K562 (cell line): Measurements from ENCODE around the gene C1orf167. TPM values are rescaled to one million over a fixed set of nuclear protein-coding genes. Genes with fewer than 3 reads are reported as not detected.

Experiments
- ASH1L ChIP-seq: fragments of 450-650 bp; IDR thresholded peaks from 2 replicates; pipeline ENCODE4 v1.6.1; 2018; ENCODE audit warnings: borderline replicate concordance, mild to moderate bottlenecking, low read depth; ENCODE audit not compliant: partially characterized antibody
- CBX8 ChIP-seq: fragments of 200-600 bp; sonication (generic); IDR thresholded peaks from 2 replicates; pipeline ENCODE4 v1.6.1; 2012; ENCODE audit warnings: borderline replicate concordance, mixed run types, low read depth, mild to moderate bottlenecking, moderate library complexity, mixed read lengths, low read length, control low read depth, inconsistent platforms; ENCODE audit not compliant: poor library complexity, severe bottlenecking; ENCODE audit errors: extremely low read depth
- DIDO1 ChIP-seq: fragments of 450-650 bp; IDR thresholded peaks from 2 replicates; pipeline ENCODE4 v1.6.1; 2016; ENCODE audit warnings: low read depth, missing biosample characterization, missing genetic modification characterization
- EHMT2 ChIP-seq: fragments of 450-650 bp; IDR thresholded peaks from 2 replicates; pipeline ENCODE4 v1.6.1; 2018; ENCODE audit warnings: antibody characterized with exemption
- ETV1 ChIP-seq: fragments of 450-650 bp; conservative IDR thresholded peaks from 2 replicates; pipeline ENCODE4 v1.6.1; 2016; ENCODE audit warnings: missing genetic modification characterization, control low read depth, low read depth, missing compliant biosample characterization
- FUS ChIP-seq: fragments of 200-400 bp; formaldehyde crosslinking; optimal IDR thresholded peaks from 2 replicates; pipeline ENCODE3; 2017; ENCODE audit warnings: low read depth, low read length
- GATAD2B ChIP-seq: fragments of 450-650 bp; IDR thresholded peaks from 2 replicates; pipeline ENCODE4 v1.6.1; 2017; ENCODE audit warnings: mild to moderate bottlenecking, borderline replicate concordance
- HCFC1 ChIP-seq: IDR thresholded peaks from 2 replicates; pipeline ENCODE4 v1.6.1; 2012; ENCODE audit warnings: low read depth, low read length, improper control_type of control experiment
- HDAC2 ChIP-seq: fragments of 450-650 bp; IDR thresholded peaks from 2 replicates; pipeline ENCODE4 v1.6.1; 2016; ENCODE audit warnings: mild to moderate bottlenecking
- NFYB ChIP-seq: IDR thresholded peaks from 2 replicates; pipeline ENCODE4 v1.6.1; 2011; ENCODE audit warnings: mild to moderate bottlenecking, moderate library complexity; ENCODE audit not compliant: insufficient read length; ENCODE audit errors: extremely low read depth
- OTX1 ChIP-seq: fragments of 450-650 bp; formaldehyde crosslinking; IDR thresholded peaks from 2 replicates; pipeline ENCODE4 v1.4.0; 2022; ENCODE audit warnings: mild to moderate bottlenecking
- RFX7 ChIP-seq: fragments of 250-450 bp; sonication (Bioruptor Pico); IDR thresholded peaks from 2 replicates; pipeline ENCODE4 v1.5.1; 2021; ENCODE audit warnings: mild to moderate bottlenecking
- ZC3H11A ChIP-seq: IDR thresholded peaks from 2 replicates; pipeline ENCODE4 v1.6.1; 2012; ENCODE audit warnings: low read depth, low read length, improper control_type of control experiment
- ZNF143 ChIP-seq: sonication (generic); formaldehyde crosslinking; IDR thresholded peaks from 2 replicates; pipeline ENCODE4 v1.9.0; 2022; ENCODE audit warnings: mild to moderate bottlenecking, missing genetic modification reagents
- ZNF644 ChIP-seq: fragments of 200-800 bp; sonication (Bioruptor generic); IDR thresholded peaks from 2 replicates; pipeline ENCODE4 v1.6.1; 2016; ENCODE audit warnings: low read depth, missing genetic modification characterization, missing compliant biosample characterization
- ZNF830 ChIP-seq: fragments of 250-450 bp; sonication (Bioruptor Pico); IDR thresholded peaks from 2 replicates; pipeline ENCODE4 v1.5.0; 2021; ENCODE audit warnings: mild to moderate bottlenecking
- polyA plus RNA-seq, 8 experiments: library from polyadenylated mRNA; depleted of rRNA in 4 of 8; stranded (reverse) in 5 of 8; unstranded in 3 of 8; fragments of >200 nt; fragmentation: Nextera tagmentation in 2 of 8; fragmentation: Illumina TruSeq in 1 of 8; extraction: Ambion mirVana in 2 of 8; extraction: Trizol in 1 of 8; gene quantifications; 2 replicates each; pipeline versions ENCODE4 v1.2.1 to v1.2.3, GENCODE V29; 2011 to 2014; ENCODE audit warnings: inconsistent platforms in 1 of 8, missing spikeins in 1 of 8
- total RNA-seq, 7 experiments: library from RNA; depleted of rRNA in 6 of 7; stranded (reverse); fragments of >200 nt in 6 of 7; fragmentation: Illumina TruSeq in 2 of 7; extraction: Trizol in 2 of 7; gene quantifications; 2 replicates each; pipeline versions ENCODE4 v1.2.1 to v1.2.3, GENCODE V29; 2011 to 2021; ENCODE audit warnings: low replicate concordance in 1 of 7
- TF ChIP-seq, protein P1 (sequence below): fragments of 450-650 bp; IDR thresholded peaks from 2 replicates; pipeline ENCODE4 v1.7.0; 2016; ENCODE audit warnings: borderline replicate concordance
- TF ChIP-seq, protein P2 (sequence below): sonication (generic); formaldehyde crosslinking; IDR thresholded peaks from 2 replicates; pipeline ENCODE4 v1.9.0; 2022; ENCODE audit warnings: mild to moderate bottlenecking, missing genetic modification reagents
- TF ChIP-seq, protein P3 (sequence below): fragments of 450-650 bp; IDR thresholded peaks from 2 replicates; pipeline ENCODE4 v1.6.1; 2016; ENCODE audit warnings: missing biosample characterization, missing genetic modification characterization
- TF ChIP-seq, protein P4 (sequence below): sonication (generic); formaldehyde crosslinking; IDR thresholded peaks from 2 replicates; pipeline ENCODE4 v1.8.1; 2023; ENCODE audit warnings: mild to moderate bottlenecking, missing genetic modification reagents, moderate library complexity

Gene C1orf167
- total and polyA plus RNA-seq, 9 of the 15 experiments (the other 6 are each of a cell fraction or from before 2014, with no cell fraction given): 0.22 to 0.86 (median 0.31) TPM; not detected in 2

DNA sequence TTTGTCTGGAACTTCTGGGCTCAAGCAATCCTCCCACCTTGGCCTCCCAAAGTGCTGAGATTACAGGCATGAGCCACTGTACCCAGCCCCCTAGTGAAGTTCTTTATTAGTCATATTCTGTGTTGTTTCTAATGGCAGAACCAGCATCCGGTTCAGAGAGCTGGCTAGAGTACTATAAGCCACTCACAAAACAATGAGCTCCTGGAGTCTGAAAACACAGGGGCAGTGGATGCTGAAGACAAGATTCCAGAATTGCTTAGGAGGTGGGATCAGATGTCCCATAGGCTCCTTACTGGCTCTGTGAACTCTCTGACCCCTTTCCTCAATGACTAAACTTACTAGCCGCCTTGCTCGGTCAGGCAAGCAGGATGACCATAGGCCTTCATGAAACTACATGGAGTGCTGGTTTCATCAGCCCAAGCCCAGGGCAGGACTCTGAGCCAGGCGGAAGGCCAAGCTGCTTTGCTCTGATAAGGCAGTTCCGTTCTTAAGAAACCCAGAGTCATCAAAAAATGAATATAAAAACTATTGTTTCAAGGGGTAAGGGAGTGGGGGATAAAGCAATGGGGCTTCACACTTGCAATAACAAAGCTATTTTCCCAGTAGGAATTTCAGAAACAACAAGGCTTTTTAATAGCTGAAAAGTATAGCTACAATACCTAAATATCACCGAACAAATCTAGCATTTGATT, 35.7 kb downstream of the C1orf167 start (continued):
- no peak for TF ChIP-seq FUS
- peak; percentile 33; the same call in 1 of the 2 replicates for TF ChIP-seq HCFC1
- TF ChIP-seq, protein P1, sequence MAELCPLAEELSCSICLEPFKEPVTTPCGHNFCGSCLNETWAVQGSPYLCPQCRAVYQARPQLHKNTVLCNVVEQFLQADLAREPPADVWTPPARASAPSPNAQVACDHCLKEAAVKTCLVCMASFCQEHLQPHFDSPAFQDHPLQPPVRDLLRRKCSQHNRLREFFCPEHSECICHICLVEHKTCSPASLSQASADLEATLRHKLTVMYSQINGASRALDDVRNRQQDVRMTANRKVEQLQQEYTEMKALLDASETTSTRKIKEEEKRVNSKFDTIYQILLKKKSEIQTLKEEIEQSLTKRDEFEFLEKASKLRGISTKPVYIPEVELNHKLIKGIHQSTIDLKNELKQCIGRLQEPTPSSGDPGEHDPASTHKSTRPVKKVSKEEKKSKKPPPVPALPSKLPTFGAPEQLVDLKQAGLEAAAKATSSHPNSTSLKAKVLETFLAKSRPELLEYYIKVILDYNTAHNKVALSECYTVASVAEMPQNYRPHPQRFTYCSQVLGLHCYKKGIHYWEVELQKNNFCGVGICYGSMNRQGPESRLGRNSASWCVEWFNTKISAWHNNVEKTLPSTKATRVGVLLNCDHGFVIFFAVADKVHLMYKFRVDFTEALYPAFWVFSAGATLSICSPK: no peak
- 0 out of 2 replicates have a peak, but pooled peaks have one; percentile 57 for TF ChIP-seq DIDO1 (tag)
- TF ChIP-seq OTX1: no peak; the same call in 1 of the 2 replicates
- TF ChIP-seq, protein P2, sequence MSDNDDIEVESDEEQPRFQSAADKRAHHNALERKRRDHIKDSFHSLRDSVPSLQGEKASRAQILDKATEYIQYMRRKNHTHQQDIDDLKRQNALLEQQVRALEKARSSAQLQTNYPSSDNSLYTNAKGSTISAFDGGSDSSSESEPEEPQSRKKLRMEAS (CRISPR knock-in tag): no peak; the same call in 1 of the 2 replicates
- TF ChIP-seq ASH1L: no peak
- 0 out of 2 replicates have a peak, but pooled peaks have one; percentile 33 for TF ChIP-seq ZC3H11A
- TF ChIP-seq ZNF644 (tag): peak; percentile 68
- peak; percentile 74; the same call in 1 of the 2 replicates for TF ChIP-seq ZNF830 (CRISPR knock-in tag)
- peak; percentile 97 for TF ChIP-seq ETV1
- TF ChIP-seq ZNF143 (CRISPR knock-in tag): no peak
- TF ChIP-seq HDAC2: peak; percentile 69; the same call in 1 of the 2 replicates
- no peak for TF ChIP-seq CBX8
- no peak for TF ChIP-seq EHMT2
- no peak for TF ChIP-seq GATAD2B
- TF ChIP-seq, protein P3, sequence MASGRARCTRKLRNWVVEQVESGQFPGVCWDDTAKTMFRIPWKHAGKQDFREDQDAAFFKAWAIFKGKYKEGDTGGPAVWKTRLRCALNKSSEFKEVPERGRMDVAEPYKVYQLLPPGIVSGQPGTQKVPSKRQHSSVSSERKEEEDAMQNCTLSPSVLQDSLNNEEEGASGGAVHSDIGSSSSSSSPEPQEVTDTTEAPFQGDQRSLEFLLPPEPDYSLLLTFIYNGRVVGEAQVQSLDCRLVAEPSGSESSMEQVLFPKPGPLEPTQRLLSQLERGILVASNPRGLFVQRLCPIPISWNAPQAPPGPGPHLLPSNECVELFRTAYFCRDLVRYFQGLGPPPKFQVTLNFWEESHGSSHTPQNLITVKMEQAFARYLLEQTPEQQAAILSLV (tag): peak; percentile 73; the same call in 1 of the 2 replicates
- TF ChIP-seq, protein P4, sequence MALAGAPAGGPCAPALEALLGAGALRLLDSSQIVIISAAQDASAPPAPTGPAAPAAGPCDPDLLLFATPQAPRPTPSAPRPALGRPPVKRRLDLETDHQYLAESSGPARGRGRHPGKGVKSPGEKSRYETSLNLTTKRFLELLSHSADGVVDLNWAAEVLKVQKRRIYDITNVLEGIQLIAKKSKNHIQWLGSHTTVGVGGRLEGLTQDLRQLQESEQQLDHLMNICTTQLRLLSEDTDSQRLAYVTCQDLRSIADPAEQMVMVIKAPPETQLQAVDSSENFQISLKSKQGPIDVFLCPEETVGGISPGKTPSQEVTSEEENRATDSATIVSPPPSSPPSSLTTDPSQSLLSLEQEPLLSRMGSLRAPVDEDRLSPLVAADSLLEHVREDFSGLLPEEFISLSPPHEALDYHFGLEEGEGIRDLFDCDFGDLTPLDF (CRISPR knock-in tag): no peak
- TF ChIP-seq RFX7 (CRISPR knock-in tag): no peak
- no peak for TF ChIP-seq NFYB
